ENCODE results near the gene LMX1B.
A peak's percentile ranks its signal among the peaks of the same experiment; 100 is the strongest.

Gene LMX1B

GRCh38 chr9:126698756-126699155 is 85.0 kb downstream of the LMX1B start:
- Mint-ChIP-seq H3K27ac (no peak overlapping the region), H3K4me1 (peaks cover 2 to 8% of the 10 kb centered on the region in 2 donors), H3K9me3 (no peaks in the 10 kb centered on the region), H3K36me3 (no peaks in the 10 kb centered on the region), H3K27me3 (peaks cover 50 to 61% of the 10 kb centered on the region in 2 donors), H3K4me3 (no peak overlapping the region)
- DNase-seq (no peak), ATAC-seq (replicated peaks) (no peak)

GRCh38 chr9:126699401-126699881 is 85.7 kb downstream of the LMX1B start:
- ATAC-seq (replicated peaks), result no peak
- H3K36me3 Mint-ChIP-seq, result no peaks in the 10 kb centered on the region
- no peak for DNase-seq
- no peak overlapping the region for H3K27ac Mint-ChIP-seq
- no peaks in the 10 kb centered on the region for H3K9me3 Mint-ChIP-seq
- H3K4me1 Mint-ChIP-seq, result peaks cover 3 to 10% of the 10 kb centered on the region in 2 donors
- H3K4me3 Mint-ChIP-seq, result no peak overlapping the region
- H3K27me3 Mint-ChIP-seq, result peaks cover 57 to 67% of the 10 kb centered on the region in 2 donors

DNA sequence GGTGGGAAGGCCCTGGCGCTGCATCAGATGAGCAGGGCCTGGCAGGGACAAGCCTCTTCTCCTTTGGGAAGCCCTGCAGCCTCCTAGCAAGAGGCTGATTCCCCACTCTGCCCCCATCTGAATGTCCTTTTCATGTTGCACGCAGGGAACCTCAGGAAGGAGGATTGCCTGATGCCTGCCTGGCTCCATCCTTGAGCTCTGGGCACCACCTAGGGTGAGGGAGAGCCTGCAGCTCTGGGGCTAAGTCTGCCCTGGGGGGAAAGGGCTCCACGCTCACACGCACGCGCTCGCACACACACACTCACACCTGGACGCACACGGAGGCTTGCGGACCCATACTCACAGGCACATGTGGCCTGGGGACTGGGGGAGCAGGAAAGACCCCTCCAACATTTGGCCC is 86.6 kb downstream of the LMX1B start:
- Mint-ChIP-seq H3K4me1 (peaks cover 9 to 18% of the 10 kb centered on the region in 2 donors), H3K27ac (no peak overlapping the region), H3K36me3 (no peaks in the 10 kb centered on the region), H3K9me3 (no peaks in the 10 kb centered on the region), H3K27me3 (peaks cover 56 to 67% of the 10 kb centered on the region in 2 donors), H3K4me3 (no peak overlapping the region)
- DNase-seq, result no peak
- no peak for ATAC-seq (replicated peaks)

DNA sequence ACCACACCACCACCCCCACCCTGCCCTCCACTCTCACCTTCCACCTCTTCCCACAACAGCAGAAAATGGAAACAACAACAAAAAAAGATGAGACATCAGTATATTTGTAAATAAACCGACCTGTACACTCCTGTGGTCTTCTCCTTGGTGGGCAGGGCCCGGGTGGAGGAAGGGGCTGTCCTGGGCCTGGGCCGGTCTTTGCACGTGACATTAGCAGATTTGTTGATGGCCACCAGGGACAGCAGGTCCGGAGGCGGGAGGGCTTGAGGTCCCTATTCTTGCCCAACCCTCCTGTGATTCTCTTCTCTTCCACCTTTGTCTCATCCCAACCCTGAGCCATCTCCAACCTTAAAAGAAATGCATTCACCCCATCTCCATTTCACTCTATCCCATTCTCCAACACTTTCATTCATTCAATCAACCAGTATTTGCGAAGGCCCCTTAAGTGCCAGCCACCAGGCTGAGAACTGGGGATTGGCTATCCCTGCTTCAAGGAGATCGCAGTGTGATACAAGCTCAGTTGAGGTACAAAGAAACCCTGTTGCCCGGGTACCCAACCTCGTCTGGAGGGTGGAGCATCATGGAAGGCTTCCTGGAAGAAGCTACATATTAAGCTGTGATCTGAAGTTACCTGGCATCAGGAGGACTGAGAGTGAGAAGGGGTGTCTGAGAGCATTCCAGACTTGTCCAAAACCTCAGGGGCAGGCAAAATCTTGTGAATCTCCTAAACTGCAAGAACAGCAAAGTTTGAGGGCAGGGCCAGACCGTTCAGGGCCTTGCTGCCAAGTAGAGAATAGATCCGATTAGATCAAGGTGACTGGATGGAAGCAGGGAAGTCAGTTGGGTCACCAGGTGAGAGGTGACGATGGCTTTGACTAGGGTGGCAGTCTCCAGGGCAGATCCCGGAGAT is 87.4 kb downstream of the LMX1B start:
- no peaks in the 10 kb centered on the region for H3K36me3 Mint-ChIP-seq
- H3K9me3 Mint-ChIP-seq, result no peaks in the 10 kb centered on the region
- H3K4me1 Mint-ChIP-seq, result peaks cover 13 to 23% of the 10 kb centered on the region in 2 donors
- no peak for ATAC-seq (replicated peaks)
- DNase-seq, result no peak
- no peak overlapping the region for H3K4me3 Mint-ChIP-seq
- H3K27ac Mint-ChIP-seq, result no peak overlapping the region
- H3K27me3 Mint-ChIP-seq, result peaks cover 55 to 68% of the 10 kb centered on the region in 2 donors

DNA sequence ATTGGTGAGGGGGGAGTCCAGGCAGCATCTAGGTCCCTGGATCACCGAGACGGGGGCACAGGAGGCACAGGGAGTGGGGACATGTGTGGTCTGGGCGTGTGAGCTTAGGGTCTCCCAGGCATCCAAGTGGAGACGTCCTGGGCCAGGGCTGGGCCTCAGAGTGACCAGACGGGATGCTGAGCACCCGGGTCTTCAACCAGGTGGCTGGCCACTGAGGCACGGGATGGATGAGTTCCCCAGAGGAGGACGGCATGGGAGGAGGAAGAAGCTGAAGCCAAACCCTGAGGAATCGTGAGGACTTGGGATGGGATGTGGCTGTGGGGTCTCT is 88.0 kb downstream of the LMX1B start:
- Mint-ChIP-seq H3K4me1 (peaks cover 17 to 29% of the 10 kb centered on the region in 2 donors), H3K27me3 (peaks cover 50 to 63% of the 10 kb centered on the region in 2 donors), H3K27ac (no peak overlapping the region), H3K36me3 (no peaks in the 10 kb centered on the region), H3K4me3 (peak overlapping the region in 1 of 2 donors; percentile 26), H3K9me3 (no peaks in the 10 kb centered on the region)
- DNase-seq, result no peak
- no peak for ATAC-seq (replicated peaks)

- H3K27ac Mint-ChIP-seq, result no peak overlapping the region
- no peaks in the 10 kb centered on the region for H3K9me3 Mint-ChIP-seq
- DNase-seq, result no peak
- H3K27me3 Mint-ChIP-seq, result peaks cover 49 to 61% of the 10 kb centered on the region in 2 donors
- H3K4me3 Mint-ChIP-seq, result no peak overlapping the region
- peak; percentile 30 to 40 for ATAC-seq (replicated peaks)
- H3K36me3 Mint-ChIP-seq, result no peaks in the 10 kb centered on the region
- H3K4me1 Mint-ChIP-seq, result peaks cover 17 to 29% of the 10 kb centered on the region in 2 donors
Observed at GRCh38 chr9:126702151-126703001, 88.6 kb downstream of the LMX1B start.

DNA sequence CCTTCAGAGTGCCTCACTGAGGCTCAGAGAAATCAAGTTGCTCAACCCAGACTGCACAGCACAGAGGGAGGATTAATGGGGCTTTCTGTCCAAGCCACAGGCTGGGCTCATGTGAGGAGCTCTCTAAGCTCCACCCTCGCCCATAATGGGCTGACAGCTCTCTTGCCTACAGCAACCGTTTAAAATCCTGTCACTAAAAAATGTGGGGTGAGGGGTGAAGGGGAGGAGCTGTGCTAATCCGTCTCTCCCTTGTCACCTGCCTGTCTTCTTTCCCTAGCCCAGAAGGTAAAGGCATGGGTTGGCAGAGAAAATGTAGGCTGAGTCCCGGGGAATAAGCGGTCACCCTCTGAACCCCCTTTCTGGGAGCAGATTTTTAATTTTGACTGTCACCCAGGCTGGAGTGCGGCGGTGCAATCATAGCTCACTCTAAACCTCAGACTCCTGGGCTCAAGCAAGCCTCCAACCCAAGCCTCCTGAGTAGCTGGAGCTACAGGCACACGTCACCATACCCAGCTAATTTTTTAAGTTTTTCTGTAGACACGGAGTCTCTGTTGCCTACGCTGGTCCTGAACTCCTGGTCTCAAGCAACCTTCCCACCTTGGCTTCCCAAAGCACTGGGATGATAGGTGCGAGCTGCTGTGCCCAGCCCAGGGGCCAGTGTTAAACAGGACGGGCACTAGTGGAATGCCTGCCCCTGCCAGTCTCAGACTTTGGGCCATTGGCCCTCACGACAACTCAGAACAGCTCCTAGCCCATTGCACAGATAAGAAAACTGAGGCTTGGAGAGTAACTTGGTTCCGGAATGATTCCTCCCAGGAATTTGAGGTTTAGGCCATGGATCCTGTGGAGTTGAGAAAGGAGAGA is 89.5 kb downstream of the LMX1B start:
- ATAC-seq (replicated peaks) (no peak), DNase-seq (no peak)
- Mint-ChIP-seq H3K27ac (no peak overlapping the region), H3K36me3 (no peaks in the 10 kb centered on the region), H3K4me1 (peaks cover 17 to 29% of the 10 kb centered on the region in 2 donors), H3K4me3 (no peak overlapping the region), H3K9me3 (no peaks in the 10 kb centered on the region), H3K27me3 (peaks cover 46 to 61% of the 10 kb centered on the region in 2 donors)

GRCh38 chr9:126703866-126704156 is 90.1 kb downstream of the LMX1B start:
- Mint-ChIP-seq H3K36me3 (no peaks in the 10 kb centered on the region), H3K27ac (no peak overlapping the region), H3K9me3 (no peaks in the 10 kb centered on the region), H3K27me3 (peaks cover 46 to 61% of the 10 kb centered on the region in 2 donors), H3K4me1 (peaks cover 17 to 29% of the 10 kb centered on the region in 2 donors), H3K4me3 (no peak overlapping the region)
- ATAC-seq (replicated peaks), result no peak
- DNase-seq, result no peak

DNA sequence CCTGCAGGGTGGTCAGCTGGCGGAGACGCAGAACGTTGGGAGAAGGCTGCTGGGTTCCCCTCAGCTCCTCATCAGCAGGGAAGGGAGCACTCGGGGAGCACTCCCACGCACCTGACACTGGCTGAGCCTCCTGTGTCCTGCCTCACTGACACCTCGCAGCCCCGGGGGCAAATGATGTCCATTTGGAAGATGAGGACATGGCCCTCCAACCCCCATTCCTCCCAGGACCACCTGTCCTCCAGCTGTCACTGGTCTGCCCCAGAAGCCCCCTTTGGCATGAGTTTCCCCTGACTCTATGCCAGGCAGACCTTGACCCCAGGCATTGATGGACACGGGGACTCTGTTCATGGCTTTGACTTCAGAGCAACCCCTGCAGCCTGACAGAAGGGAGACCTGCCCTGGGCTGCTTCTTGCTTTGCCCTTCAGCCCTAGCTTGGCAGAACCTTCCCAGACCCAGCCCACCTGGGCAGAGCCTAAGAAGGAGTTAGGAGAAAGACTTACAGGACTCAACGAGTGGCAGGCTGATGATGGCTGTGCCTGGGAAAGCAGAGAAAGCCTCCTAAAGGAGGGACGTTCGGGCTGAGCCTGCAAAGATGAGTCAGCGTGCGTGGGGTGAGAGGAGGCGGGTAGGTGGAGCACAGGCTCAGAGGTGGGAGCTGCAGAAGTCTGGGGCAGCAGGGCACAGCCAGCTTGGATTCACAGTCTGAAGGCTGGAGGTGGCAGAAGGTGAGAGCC is 90.6 kb downstream of the LMX1B start:
- peak; percentile 15 to 26 for ATAC-seq (replicated peaks)
- Mint-ChIP-seq H3K27ac (no peak overlapping the region), H3K9me3 (no peaks in the 10 kb centered on the region), H3K36me3 (no peaks in the 10 kb centered on the region), H3K27me3 (peaks cover 46 to 61% of the 10 kb centered on the region in 2 donors), H3K4me1 (peaks cover 17 to 29% of the 10 kb centered on the region in 2 donors), H3K4me3 (no peak overlapping the region)
- no peak for DNase-seq

GRCh38 chr9:126704892-126705766 is 91.4 kb downstream of the LMX1B start:
- H3K36me3 Mint-ChIP-seq, result no peaks in the 10 kb centered on the region
- peaks cover 46 to 54% of the 10 kb centered on the region in 2 donors for H3K27me3 Mint-ChIP-seq
- ATAC-seq (replicated peaks) (peak; percentile 75), DNase-seq (peak; percentile 74)
- peaks cover 17 to 22% of the 10 kb centered on the region in 2 donors for H3K4me1 Mint-ChIP-seq
- H3K4me3 Mint-ChIP-seq, result peak overlapping the region; percentile 64 to 67
- peak overlapping the region; percentile 28 for H3K27ac Mint-ChIP-seq
- H3K9me3 Mint-ChIP-seq, result no peaks in the 10 kb centered on the region

GRCh38 chr9:126705767-126706697 is 92.3 kb downstream of the LMX1B start:
- Mint-ChIP-seq H3K36me3 (no peaks in the 10 kb centered on the region), H3K4me3 (peak overlapping the region; percentile 64 to 67), H3K4me1 (peaks cover 14 to 21% of the 10 kb centered on the region in 2 donors), H3K27ac (peak overlapping the region; percentile 28), H3K27me3 (peaks cover 44 to 46% of the 10 kb centered on the region in 2 donors), H3K9me3 (no peaks in the 10 kb centered on the region)
- DNase-seq, result peak; percentile 38
- ATAC-seq (replicated peaks), result peak; percentile 72 to 80

DNA sequence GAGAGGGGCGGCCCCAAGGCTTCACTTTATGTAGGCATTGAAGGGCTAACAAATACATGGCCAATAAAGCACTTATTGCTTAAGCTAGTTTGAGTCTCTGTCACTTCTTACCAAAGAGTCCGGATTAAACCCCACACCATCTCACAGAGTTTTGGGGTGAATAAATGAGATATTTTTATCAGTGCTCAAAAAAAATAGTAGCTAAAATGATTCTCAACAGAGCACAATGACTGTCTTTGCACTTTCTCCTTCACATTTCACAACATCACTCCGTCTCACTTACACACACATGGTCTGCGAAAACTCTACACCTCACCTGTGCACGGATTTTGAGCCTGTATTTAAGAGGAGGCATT is 92.9 kb downstream of the LMX1B start:
- no peaks in the 10 kb centered on the region for H3K36me3 Mint-ChIP-seq
- peaks cover 37 to 40% of the 10 kb centered on the region in 2 donors for H3K27me3 Mint-ChIP-seq
- H3K4me1 Mint-ChIP-seq, result peaks cover 14 to 21% of the 10 kb centered on the region in 2 donors
- no peaks in the 10 kb centered on the region for H3K9me3 Mint-ChIP-seq
- no peak for DNase-seq
- no peak for ATAC-seq (replicated peaks)
- no peak overlapping the region for H3K4me3 Mint-ChIP-seq
- no peak overlapping the region for H3K27ac Mint-ChIP-seq

Data from stimulated activated naive B cell treated with anti-CD40 and anti-IgM and Interleukin-4, amounts not matched to agents 10 μg/mL and 1 μg/mL and 100 μg/mL, for 72 hours (primary cell).